Globus pallidus (tissue), 1 donor: ENCODE measurements around the gene MAPK11.

Source experiments
- DNase-seq: peaks from one replicate; pipeline ENCODE4 v3.0.0-alpha.2; 2015; ENCODE audit warnings: low spot score

Gene MAPK11

GRCh38 chr22:50260801-50261614, 9.2 kb downstream of the MAPK11 start:
- DNase-seq: no peak

- DNase-seq: no peak
These were observed 9.8 kb downstream of the MAPK11 start for GRCh38 chr22:50260434-50260800.

DNA sequence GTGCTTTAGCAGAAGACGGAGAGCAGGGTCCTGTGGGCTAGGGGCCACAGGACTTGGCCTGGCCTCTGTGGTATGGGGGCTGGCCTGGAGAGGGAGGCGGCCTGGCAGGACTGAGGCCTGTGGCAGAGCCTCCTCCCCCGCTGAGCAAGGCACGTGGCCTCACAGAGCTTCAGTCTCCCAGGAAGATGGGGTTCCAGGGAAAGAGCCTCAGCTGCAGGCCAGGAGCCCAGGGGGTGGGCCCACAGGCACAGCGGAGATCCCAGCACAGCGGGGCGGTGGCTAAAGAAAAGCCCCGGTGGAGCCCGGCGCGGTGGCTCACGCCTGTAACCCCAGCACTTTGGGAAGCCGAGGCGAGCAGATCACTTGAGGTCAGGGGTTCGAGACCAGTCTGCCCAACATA, 10.9 kb downstream of the MAPK11 start:
- no peak for DNase-seq

DNA sequence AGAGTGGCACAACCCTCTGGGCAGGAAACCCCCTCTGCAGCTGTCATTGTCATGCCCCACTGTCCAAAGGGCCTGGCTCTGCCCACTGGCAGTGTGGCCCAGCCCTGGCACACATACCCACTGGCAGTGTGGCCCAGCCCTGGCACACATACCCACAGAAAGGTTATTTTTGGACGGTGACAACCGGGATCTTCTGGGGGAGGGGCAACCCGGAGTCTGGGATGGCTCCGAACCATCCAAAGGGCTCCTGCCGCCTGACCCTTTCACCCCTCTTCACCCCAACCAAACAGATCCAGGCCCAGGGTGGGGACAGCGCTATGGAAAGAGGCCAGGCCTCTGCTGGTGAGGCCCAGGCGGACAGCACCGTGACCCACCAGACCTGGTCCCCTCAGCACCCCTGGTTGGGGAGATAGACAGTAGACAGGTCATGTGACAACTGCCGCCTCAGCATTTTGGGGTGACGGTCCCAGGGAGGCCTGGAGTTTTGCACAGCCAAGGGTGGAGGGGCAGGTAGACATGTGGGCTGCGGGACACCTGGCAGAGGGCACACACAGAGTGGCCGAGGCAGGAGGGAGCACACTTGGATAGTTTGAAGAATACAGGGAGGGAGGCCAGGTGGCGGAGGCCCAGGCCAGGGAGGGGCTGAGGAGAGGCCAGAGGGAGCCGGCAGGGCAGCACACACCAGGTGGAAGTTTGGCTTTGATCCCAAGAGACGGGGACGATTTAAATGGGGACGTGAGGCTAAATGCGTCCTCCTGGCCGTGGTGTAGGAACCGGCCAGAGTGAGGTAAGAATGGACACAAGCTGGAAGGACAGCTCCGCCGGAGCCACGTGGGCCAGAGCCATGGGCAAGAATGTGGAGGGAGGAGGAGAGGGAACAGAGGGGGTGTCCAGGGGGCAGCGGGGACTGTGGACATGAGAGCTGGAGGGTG, 11.6 kb downstream of the MAPK11 start:
- DNase-seq: no peak

DNA sequence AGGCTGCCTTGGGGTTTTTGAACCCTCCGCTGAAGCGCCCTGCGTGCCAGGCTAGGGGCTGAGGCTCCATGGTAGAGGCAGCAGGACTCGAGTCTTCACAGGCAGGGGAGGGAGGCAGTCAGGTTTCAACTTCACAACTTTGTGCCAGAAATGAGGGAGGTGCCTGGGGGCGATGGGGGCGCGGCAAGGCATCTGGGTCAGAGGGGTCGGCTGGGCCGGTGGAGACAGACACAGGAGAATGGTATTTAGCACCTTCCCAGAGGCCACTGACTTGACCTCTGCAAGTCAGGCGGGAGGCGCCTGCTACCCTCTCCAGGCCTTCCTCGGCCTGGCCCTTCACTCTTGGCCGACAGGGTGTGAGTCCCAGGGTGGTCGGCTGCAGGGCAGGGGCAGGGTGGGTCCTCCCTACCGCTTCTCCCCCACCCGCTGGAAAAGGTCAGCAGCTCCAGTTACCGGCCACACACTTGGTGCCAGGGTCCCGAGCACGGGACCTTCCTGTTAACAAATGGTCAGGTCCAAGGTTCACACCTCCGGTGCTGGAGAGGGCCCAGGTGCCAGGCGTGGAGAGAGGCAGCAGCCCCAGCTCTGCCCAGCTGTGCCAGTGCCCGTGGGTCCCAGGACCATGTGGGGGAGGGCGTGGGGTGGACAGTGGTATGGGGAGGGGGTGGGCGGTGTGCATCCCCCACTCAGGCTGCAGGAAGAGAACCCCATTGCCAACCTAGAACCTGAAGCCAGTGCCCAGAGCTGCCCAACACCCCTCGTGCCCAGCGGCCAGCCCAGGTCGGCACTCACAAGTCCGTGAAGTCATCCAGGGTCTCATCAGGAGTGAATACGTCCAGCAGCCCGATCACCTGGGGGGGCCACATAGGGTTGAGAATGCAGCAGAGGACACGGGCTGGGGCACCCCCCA, 12.5 kb downstream of the MAPK11 start:
- no peak for DNase-seq

GRCh38 chr22:50257041-50257440, 13.1 kb downstream of the MAPK11 start:
- DNase-seq: no peak

DNA sequence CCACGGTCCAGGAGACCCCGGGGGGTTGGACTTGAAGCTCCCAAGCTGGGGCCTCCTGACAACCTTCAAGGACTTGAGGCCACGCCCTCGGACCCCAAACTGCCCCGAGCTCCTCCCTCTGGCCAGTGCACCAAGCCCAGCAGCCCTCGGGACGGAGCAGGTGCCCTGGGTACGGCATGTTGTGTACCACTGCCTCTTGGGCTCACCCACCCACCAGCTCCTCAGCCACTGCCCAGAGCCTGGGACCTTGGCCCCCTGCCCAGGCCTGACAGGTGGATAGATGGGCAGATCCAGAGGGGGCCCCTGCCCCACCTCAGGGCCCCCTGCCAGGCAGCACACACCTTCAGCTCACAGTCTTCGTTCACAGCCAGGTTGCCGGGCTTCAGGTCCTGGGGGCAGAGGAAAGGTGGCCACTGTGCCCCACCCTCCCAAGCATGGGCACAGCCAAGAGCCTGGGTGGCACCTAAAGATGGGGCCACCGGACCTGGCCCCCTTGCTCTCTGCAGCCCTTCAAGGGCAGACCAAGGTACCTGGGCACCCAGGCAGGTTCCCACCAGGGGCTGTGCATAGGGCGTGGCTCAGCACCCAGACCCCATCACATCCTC, 13.8 kb downstream of the MAPK11 start:
- DNase-seq: no peak

- DNase-seq: no peak
These were observed 14.6 kb downstream of the MAPK11 start for GRCh38 chr22:50255607-50256006.

DNA sequence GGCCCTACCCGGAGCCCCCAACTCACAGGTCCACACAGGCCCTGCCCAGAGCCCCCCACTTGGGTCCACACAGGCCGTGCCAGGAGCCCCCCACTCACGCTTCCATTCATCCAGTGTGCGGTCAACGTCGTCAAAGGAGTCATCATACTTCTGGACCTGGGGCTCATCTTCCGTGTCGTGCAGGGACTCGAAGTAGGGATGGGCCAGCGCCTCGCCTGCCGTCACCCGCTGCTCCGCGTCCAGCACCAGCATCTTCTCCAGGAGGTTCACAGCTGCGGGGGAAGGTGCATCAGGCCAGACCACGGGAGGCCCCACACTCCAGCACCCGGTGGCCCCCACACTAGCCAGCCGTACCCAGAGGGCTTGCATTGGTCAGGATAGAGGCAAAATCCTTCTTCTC, 15.1 kb downstream of the MAPK11 start:
- DNase-seq: no peak

DNA sequence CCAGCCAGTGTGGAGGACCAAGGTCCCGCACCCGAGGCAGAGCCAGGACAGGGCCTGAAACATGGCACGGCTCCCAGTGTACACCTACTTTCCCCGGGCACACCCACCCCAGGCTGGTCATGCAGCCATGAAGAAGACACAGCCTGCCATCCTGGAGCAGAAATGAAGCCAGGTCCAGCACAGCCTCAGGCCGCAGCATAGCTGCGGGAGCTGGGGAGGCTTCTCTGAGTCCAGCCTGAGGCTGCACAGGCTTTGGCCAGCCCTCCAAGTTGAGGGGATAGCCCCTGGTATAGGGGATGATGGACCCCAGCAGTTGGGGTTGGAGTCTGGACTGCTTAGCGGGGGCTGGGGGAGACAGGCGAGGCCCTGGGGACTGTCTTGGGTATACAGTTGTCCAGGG, 16.2 kb downstream of the MAPK11 start:
- DNase-seq: no peak

- no peak for DNase-seq
These were observed 16.9 kb downstream of the MAPK11 start for GRCh38 chr22:50253046-50253915.

DNA sequence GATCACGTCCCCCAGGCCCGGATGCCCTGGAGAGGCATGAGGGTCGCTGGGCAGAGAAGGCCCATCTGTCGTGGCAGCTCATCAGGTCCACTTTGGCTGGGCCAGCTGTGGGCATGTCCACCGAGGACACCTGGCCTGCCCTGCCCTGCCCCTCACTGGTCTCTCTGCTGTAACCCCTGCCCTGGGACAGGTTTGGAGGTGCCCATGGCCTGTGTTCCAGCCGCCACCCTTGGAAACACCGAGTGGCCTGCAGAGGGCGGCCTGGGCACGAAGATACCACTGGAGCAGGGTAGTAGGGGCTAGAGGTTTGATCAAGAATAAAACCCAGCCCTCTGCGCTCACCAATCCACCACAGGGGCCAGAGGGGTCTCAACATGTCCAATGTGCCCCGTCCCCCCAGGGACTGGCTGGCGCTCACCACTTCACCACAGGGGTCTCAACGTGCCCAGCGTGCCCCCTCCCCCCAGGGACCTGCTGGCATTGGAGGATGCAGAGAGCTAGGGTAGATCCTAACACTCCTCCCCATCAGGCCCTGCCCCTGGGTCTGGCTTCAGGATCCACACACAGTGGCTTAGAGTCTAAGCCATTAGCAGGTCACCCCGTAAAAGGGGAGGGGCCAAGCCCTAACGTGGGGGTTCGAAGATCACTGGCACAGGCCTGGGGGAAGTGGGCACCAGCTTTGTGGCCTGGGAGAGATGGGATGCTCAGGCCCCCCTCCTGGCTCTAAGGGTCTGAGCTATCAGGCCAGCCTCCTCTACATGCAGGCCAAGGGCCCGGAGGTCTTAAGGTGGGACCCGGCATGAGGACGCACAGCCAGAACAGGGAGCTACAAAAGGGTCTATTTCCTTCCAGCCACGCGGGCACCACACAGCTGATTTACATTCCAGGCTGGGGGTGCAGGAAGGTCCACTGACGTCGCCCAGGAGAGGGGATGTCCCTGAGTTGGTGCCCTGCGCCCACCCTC, 17.8 kb downstream of the MAPK11 start:
- no peak for DNase-seq

DNA sequence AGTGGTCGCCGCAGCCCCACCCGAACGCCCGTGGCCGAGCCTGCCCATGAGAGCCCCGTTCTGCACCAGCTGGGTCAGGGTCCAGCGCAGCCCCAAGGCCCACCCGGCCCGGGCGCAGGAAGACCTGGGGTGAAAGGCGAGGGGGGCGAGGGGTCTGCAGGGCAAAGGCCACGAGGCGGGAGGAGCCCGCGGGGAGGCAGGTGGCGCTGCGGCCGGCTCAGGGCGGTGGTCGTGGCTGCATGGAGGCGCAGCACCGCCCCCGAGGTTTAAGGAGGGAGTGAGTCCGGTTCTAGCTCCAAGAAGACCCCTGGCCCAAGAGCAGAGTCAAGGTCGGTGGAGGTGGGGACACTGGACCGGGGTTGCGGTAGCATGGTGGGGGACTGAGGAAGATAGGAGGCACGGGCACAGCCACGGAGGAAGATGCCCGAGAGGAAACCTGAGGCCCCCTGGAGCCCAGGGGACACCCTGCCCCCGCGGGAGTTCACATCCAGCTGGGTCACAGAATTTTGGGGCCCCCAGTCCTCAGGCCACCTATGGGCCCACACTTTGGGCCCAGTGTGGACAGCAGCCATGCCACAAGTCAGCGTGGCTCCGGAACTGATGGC, 18.6 kb downstream of the MAPK11 start:
- no peak for DNase-seq

- DNase-seq: no peak
These were observed 19.4 kb downstream of the MAPK11 start, which contains the start of gene HDAC10 for GRCh38 chr22:50250555-50251476. HDAC10 (minus strand) TSS chr22:50251265; CDS start chr22:50251032, 233 bp downstream.

GRCh38 chr22:50250249-50250554, 20.0 kb downstream of the MAPK11 start:
- DNase-seq: no peak

DNA sequence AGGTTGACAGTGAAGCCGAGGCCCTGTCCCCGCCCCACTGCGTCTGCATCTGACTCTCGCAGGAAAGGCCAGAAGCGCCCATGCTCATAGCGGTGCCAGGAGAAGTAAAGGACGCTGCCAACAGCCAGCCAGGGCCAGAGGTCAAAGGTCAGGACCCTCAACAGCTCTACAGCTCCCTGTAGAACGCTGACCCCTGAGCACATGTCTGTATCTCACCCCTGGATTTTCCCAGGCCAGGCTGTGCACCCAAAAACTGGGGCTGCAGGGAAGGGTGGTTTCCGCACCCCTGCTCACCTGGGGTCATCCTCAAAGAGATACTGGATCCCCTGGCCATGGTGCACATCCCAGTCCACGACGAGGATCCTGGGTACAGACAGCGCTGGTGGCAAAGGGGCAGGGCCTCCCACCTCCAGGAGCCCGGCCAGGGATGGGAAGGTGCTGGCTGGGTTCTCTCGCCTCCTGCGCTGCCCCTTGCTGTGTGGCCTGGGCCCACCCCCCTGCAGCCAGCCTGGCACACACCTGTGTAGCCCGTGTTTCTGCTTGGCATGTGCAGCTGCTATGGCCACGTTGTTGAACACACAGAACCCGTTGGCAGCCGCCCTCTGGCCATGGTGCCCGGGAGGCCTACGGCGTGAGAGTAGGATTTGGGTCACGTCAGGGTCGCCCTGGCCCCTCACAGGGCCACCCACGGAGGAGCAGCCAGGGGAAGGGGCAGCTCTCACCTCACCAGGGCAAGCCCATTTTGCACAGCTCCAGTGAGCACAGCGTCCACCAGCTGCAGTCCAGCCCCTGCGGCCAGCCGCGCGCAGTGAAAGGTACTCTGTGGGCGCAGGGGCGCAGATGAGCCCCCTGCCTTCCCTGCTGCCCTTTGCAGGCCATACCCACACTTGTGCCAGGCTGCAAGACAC, 20.6 kb downstream of the MAPK11 start:
- no peak for DNase-seq
